Smooth muscle cell (in vitro differentiated cells): ENCODE measurements around the gene PPP1R12A. TPM values are rescaled to one million over a fixed set of nuclear protein-coding genes. Genes with fewer than 3 reads are reported as not detected.

Experiments
- DNase-seq: peaks from one replicate; lab custom pipeline; 2025; ENCODE audit not compliant: unreplicated experiment; lab: John Stamatoyannopoulos, UW
- H2AFZ ChIP-seq: fragments of 200-600 bp; sonication (generic); 2 replicates; pipeline ENCODE4 v1.6.0; 2016; ENCODE audit warnings: antibody characterized with exemption, low read depth, mild to moderate bottlenecking
- H3F3A ChIP-seq: fragments of 200-600 bp; sonication (generic); 2 replicates; pipeline ENCODE4 v1.6.0; 2017; ENCODE audit warnings: antibody characterized with exemption, low read depth
- H3K27ac ChIP-seq: fragments of 200-600 bp; sonication (generic); 2 replicates; pipeline ENCODE4 v1.5.1; 2016; ENCODE audit warnings: low read depth, mild to moderate bottlenecking
- H3K27me3 ChIP-seq: fragments of 200-600 bp; sonication (generic); 2 replicates; pipeline ENCODE4 v1.6.1; 2016; ENCODE audit warnings: low read depth, mild to moderate bottlenecking
- H3K36me3 ChIP-seq: fragments of 200-600 bp; sonication (generic); 2 replicates; pipeline ENCODE4 v1.5.1; 2016; ENCODE audit warnings: low read depth
- H3K4me1 ChIP-seq: fragments of 200-600 bp; sonication (generic); 2 replicates; pipeline ENCODE4 v1.5.1; 2016; ENCODE audit warnings: low read depth
- H3K4me2 ChIP-seq: fragments of 200-600 bp; sonication (generic); 2 replicates; pipeline ENCODE4 v1.6.0; 2016; ENCODE audit warnings: mild to moderate bottlenecking
- H3K4me3 ChIP-seq: fragments of 200-600 bp; sonication (generic); 2 replicates; pipeline ENCODE4 v1.5.1; 2016; ENCODE audit warnings: mild to moderate bottlenecking
- H3K79me2 ChIP-seq: fragments of 200-600 bp; sonication (generic); 2 replicates; pipeline ENCODE4 v1.6.0; 2016; ENCODE audit warnings: low read depth, mild to moderate bottlenecking
- H3K9ac ChIP-seq: fragments of 200-600 bp; sonication (generic); 2 replicates; pipeline ENCODE4 v1.6.0; 2016; ENCODE audit warnings: low read depth
- H3K9me3 ChIP-seq: fragments of 200-600 bp; sonication (generic); replicated peaks from 2 replicates; pipeline ENCODE4 v1.5.1; 2016; ENCODE audit warnings: low read depth
- H4K20me1 ChIP-seq: fragments of 200-600 bp; sonication (generic); 2 replicates; pipeline ENCODE4 v1.6.0; 2016; ENCODE audit warnings: low read depth
- WGBS: methylation state at CpG from one replicate; pipeline ENCODE4 v1.1.7; 2016; ENCODE audit warnings: low lambda C conversion rate; 5-methylcytosine and 5-hydroxymethylcytosine counted together
- polyA plus RNA-seq: library from polyadenylated mRNA; unstranded; fragments of >200 nt; fragmentation: Nextera tagmentation; extraction: Ambion mirVana; gene quantifications from 2 replicates; pipeline ENCODE4 v1.2.1, GENCODE V29; 2016
- total RNA-seq: library from RNA; depleted of rRNA; stranded (reverse); fragments of >200 nt; gene quantifications from 2 replicates; pipeline ENCODE4 v1.2.3, GENCODE V29; 2014
- TF ChIP-seq, protein P1 (sequence below): fragments of 200-600 bp; sonication (generic); IDR thresholded peaks from 2 replicates; pipeline ENCODE4 v1.5.1; 2017; ENCODE audit warnings: borderline replicate concordance, mild to moderate bottlenecking, antibody characterized with exemption; ENCODE audit not compliant: insufficient read depth, poor library complexity, severe bottlenecking

PPP1R12A gene
- total and polyA plus RNA-seq, 2 experiments from 2014 or later = 98.7 to 102 TPM

DNA sequence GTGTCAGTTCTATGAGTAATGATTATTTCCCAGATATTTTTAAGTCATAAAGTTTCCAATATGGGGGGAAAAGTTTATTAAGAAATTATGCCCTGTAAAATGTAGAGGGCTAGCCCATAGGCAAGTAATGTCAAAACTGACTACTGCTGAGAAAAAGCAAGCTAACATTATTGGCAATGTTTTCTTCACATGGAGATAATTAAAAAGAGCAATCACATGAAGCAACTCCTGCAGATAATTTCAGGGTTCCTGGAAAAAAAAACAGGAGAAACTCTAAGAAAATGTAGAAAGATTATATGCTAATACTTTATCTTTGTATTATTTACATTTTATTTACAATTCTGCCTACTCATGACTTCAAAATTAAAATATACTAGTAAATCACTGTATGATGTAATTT is 39.8 kb downstream of the PPP1R12A start:
- Histone ChIP-seq H2AFZ (no peak overlapping the region), H3K27me3 (no peaks in the 10 kb centered on the region), H3K9me3 (no peaks in the 10 kb centered on the region), H3K79me2 (peaks cover 98% of the 10 kb centered on the region), H3K4me1 (peaks cover 4% of the 10 kb centered on the region), H3K9ac (no peak overlapping the region), H3K4me3 (no peak overlapping the region), H3K27ac (peak overlapping the region; percentile 6), H3K36me3 (no peaks in the 10 kb centered on the region), H3F3A (no peaks in the 10 kb centered on the region), H4K20me1 (peaks cover 93% of the 10 kb centered on the region), H3K4me2 (no peak overlapping the region)
- TF ChIP-seq, protein P1, sequence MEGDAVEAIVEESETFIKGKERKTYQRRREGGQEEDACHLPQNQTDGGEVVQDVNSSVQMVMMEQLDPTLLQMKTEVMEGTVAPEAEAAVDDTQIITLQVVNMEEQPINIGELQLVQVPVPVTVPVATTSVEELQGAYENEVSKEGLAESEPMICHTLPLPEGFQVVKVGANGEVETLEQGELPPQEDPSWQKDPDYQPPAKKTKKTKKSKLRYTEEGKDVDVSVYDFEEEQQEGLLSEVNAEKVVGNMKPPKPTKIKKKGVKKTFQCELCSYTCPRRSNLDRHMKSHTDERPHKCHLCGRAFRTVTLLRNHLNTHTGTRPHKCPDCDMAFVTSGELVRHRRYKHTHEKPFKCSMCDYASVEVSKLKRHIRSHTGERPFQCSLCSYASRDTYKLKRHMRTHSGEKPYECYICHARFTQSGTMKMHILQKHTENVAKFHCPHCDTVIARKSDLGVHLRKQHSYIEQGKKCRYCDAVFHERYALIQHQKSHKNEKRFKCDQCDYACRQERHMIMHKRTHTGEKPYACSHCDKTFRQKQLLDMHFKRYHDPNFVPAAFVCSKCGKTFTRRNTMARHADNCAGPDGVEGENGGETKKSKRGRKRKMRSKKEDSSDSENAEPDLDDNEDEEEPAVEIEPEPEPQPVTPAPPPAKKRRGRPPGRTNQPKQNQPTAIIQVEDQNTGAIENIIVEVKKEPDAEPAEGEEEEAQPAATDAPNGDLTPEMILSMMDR = no peak
- DNase-seq = no peak

DNA sequence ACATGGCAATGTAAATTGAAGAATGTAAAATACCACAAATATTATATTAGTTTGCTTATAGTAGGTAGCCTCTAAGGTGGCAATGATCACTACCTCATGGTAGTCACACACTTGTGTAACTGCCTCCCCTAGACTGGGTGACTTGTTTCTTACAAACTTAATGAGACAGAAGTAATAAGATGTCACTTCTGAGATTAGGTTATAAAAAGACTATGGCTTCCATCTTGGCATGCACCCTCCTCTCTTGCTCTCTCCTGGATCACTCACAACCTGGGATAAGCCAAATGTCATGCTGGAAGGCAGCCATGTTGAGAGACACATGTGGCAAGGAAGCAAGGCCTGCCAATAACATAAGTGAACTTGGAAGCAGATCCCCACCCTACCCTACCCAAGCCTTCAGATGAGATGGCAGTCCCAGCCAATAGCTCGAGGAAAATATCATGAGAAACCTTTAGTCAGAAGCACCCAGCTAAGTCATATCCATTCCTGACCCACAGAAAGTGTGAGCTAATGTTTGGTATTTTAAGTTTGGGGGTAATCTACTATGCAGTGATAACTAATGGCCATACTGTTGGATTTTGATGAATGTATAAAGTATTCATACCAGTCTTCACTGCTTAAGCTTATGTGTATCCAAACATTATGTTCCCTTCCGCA is 43.3 kb downstream of the PPP1R12A start:
- Histone ChIP-seq H3K27me3 (no peaks in the 10 kb centered on the region), H3K79me2 (peaks cover 100% of the 10 kb centered on the region), H3K27ac (no peak overlapping the region), H3K9me3 (no peaks in the 10 kb centered on the region), H3K4me3 (no peak overlapping the region), H3K36me3 (no peaks in the 10 kb centered on the region), H3K4me2 (no peak overlapping the region), H2AFZ (no peak overlapping the region), H3F3A (no peaks in the 10 kb centered on the region), H3K9ac (no peak overlapping the region), H3K4me1 (peaks cover 4% of the 10 kb centered on the region), H4K20me1 (peaks cover 95% of the 10 kb centered on the region)
- TF ChIP-seq, protein P1 = no peak
- DNase-seq = no peak
- 94% methylated on average over 2 of the region's 2 CpGs for WGBS

DNA sequence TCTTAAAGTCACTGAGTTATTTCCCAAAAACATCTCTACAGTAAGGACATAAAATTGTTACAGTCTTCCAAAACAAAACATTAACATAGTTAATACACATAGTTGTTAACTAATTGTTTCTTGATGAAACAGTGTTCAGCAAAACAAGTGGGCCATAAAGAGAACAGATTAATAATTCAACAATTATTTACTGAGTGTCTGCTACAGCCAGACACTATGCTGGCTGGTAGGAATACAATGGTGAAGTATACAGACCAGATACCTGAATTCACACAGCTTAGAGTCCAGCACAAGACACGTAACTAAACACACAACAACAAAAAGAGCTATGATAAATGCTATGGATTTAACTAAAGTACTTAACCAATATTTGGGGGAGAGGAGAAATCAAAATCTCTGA is 47.0 kb downstream of the PPP1R12A start:
- WGBS = 79% methylated on average over 1 of the region's 1 CpG
- Histone ChIP-seq H3K27me3 (no peaks in the 10 kb centered on the region), H3F3A (no peaks in the 10 kb centered on the region), H3K4me1 (peaks cover 10% of the 10 kb centered on the region), H4K20me1 (peaks cover 96% of the 10 kb centered on the region), H3K36me3 (no peaks in the 10 kb centered on the region), H3K79me2 (peaks cover 100% of the 10 kb centered on the region), H3K4me3 (no peak overlapping the region), H2AFZ (no peak overlapping the region), H3K9me3 (no peaks in the 10 kb centered on the region), H3K27ac (peak overlapping the region; percentile 4), H3K4me2 (no peak overlapping the region), H3K9ac (no peak overlapping the region)
- no peak for DNase-seq
- TF ChIP-seq, protein P1 = no peak

DNA sequence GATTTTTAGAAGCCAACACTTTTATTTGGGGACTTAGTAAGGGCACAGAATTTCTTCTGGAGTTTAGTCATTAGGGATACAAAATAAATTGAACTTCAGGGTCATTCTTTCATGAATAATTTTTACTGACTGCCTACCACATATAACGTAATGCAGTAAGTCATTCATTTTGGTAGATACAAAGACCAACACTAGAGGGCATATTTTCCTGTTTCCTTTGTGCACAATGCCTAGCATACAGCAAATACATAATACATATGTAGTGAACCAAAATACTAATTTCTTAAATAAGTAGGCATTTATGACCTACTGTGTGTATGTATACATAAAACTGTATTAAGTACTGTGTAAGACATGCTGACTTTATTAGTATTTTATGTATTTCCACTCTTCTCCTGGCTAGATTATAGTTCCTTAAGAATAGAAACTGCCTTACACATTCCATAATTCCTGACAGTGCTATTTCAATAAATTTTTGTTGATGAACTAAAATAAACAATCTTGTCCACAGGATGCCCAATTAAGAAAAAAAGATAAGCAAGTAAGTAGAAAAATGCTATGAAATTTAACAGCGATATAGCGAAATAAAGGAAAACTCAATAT is 47.9 kb downstream of the PPP1R12A start:
- Histone ChIP-seq H4K20me1 (peaks cover 96% of the 10 kb centered on the region), H3K9ac (no peak overlapping the region), H3F3A (no peaks in the 10 kb centered on the region), H3K4me3 (no peak overlapping the region), H3K36me3 (no peaks in the 10 kb centered on the region), H3K27me3 (no peaks in the 10 kb centered on the region), H3K27ac (no peak overlapping the region), H2AFZ (no peak overlapping the region), H3K79me2 (peaks cover 100% of the 10 kb centered on the region), H3K4me1 (peaks cover 10% of the 10 kb centered on the region), H3K9me3 (no peaks in the 10 kb centered on the region), H3K4me2 (no peak overlapping the region)
- TF ChIP-seq, protein P1 = peak; percentile 59
- WGBS = 66% methylated on average over 3 of the region's 3 CpGs
- no peak for DNase-seq
